Adrenal gland (tissue), 5 donors: ENCODE measurements around the gene RABL6.

Experiments used
- POLR2A ChIP-seq, 2 donors: fragments of 450-650 bp; IDR thresholded peaks; one replicate each; pipeline ENCODE4 v1.6.1; 2017; ENCODE audit warnings: antibody characterized with exemption in 2 of 2, mild to moderate bottlenecking in 2 of 2, moderate library complexity in 1 of 2
- TF ChIP-seq, protein P1 (sequence below), 6 experiments: fragments of 450-650 bp in 4 of 6; fragments of 200-600 bp in 2 of 6; sonication (generic) in 1 of 6; IDR thresholded peaks; 1 replicate in 5 of 6; 2 replicates in 1 of 6; pipeline versions ENCODE4 v1.5.1 to v1.8.0; 2016 to 2021; ENCODE audit warnings: antibody characterized with exemption in 6 of 6, mild to moderate bottlenecking in 2 of 6, moderate library complexity in 1 of 6
- donor health status: DM: no; HTN: no; CAD: no.

DNA sequence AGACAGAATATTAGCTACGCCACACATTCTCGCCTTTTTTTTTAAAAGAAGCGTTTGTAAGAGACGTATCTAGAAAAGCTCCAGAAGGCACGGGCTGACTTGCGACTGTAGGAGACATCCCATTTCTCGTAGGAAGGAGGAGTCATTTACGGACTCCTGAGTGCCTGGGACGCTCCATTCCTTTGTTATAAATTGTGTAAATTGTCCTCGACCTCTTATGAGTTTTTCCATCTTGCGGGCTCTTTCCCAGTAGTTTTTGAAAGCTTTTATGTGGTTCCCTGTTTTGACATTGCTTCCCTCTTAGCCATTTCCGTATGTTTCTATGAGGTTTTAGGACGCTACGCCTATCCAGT lies 1.0 kb downstream of the RABL6 start:
- no peak for TF ChIP-seq POLR2A (IDR thresholded peaks at IDR 0.05)
- TF ChIP-seq, protein P1, sequence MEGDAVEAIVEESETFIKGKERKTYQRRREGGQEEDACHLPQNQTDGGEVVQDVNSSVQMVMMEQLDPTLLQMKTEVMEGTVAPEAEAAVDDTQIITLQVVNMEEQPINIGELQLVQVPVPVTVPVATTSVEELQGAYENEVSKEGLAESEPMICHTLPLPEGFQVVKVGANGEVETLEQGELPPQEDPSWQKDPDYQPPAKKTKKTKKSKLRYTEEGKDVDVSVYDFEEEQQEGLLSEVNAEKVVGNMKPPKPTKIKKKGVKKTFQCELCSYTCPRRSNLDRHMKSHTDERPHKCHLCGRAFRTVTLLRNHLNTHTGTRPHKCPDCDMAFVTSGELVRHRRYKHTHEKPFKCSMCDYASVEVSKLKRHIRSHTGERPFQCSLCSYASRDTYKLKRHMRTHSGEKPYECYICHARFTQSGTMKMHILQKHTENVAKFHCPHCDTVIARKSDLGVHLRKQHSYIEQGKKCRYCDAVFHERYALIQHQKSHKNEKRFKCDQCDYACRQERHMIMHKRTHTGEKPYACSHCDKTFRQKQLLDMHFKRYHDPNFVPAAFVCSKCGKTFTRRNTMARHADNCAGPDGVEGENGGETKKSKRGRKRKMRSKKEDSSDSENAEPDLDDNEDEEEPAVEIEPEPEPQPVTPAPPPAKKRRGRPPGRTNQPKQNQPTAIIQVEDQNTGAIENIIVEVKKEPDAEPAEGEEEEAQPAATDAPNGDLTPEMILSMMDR (IDR thresholded peaks at IDR 0.05), result no peak
